CD4-positive, alpha-beta T cell (primary cell): Measurements from ENCODE around the gene MAGI1. TPM values are rescaled to one million over a fixed set of nuclear protein-coding genes. Genes with fewer than 3 reads are reported as not detected.

Source experiments
- ATAC-seq: fragments of 200-7000 bp; cut with Tn5 transposase; one replicate; pipeline ENCODE4 v1.10.0; 2022; ENCODE audit warnings: mild to moderate bottlenecking; ENCODE audit not compliant: poor library complexity
- CTCF ChIA-PET: fragments of 350-600 bp; sonication (Branson Sonifier 250); formaldehyde crosslinking; loops from one replicate; lab custom pipeline; 2021; ENCODE audit warnings: antibody characterized with exemption, inconsistent platforms; lab: Charles Lee
- POLR2A ChIA-PET: fragments of 350-600 bp; sonication (Branson Sonifier 250); formaldehyde crosslinking; loops from one replicate; lab custom pipeline; 2021; ENCODE audit warnings: antibody characterized with exemption, inconsistent platforms; lab: Charles Lee
- DNase-seq, 14 experiments: peaks; one replicate each; pipeline ENCODE4 v3.0.0-alpha.2; 2013 to 2020; ENCODE audit warnings: mixed read lengths in 2 of 14
- H3K27ac ChIP-seq, 2 donors: one replicate each; pipeline versions ENCODE4 v1.5.1 to v1.7.0; 2013; ENCODE audit warnings: low read length in 2 of 2, low read depth in 1 of 2, mild to moderate bottlenecking in 1 of 2
- H3K27me3 ChIP-seq, 2 experiments: 1 replicate in 1 of 2; 2 replicates in 1 of 2; pipeline versions ENCODE4 v1.6.1 to v1.7.0; 2013; ENCODE audit warnings: low read length in 2 of 2, control low read depth in 1 of 2, mild to moderate bottlenecking in 1 of 2, moderate library complexity in 1 of 2; ENCODE audit not compliant: insufficient read depth in 2 of 2, control insufficient read depth in 1 of 2
- H3K36me3 ChIP-seq: one replicate; pipeline ENCODE4 v1.6.1; 2013; ENCODE audit warnings: low read length, control low read depth; ENCODE audit not compliant: insufficient read depth
- H3K4me1 ChIP-seq: one replicate; pipeline ENCODE4 v1.6.1; 2013; ENCODE audit warnings: low read length, control low read depth; ENCODE audit not compliant: insufficient read depth
- H3K4me3 ChIP-seq: one replicate; pipeline ENCODE4 v1.5.1; 2013; ENCODE audit warnings: mild to moderate bottlenecking, low read length, moderate library complexity
- H3K9me3 ChIP-seq, 2 experiments: 1 replicate in 1 of 2; 2 replicates in 1 of 2; pipeline versions ENCODE4 v1.6.1 to v1.7.0; 2013; ENCODE audit warnings: low read length in 2 of 2, mild to moderate bottlenecking in 2 of 2, control low read depth in 1 of 2, moderate library complexity in 1 of 2; ENCODE audit not compliant: control insufficient read depth in 1 of 2, insufficient read depth in 1 of 2
- H3K27ac Mint-ChIP-seq: one replicate; pipeline ENCODE4 v1.8.0; 2020; ENCODE audit warnings: mixed read lengths
- H3K27me3 Mint-ChIP-seq: one replicate; pipeline ENCODE4 v1.8.0; 2021; ENCODE audit warnings: mixed read lengths
- H3K36me3 Mint-ChIP-seq: one replicate; pipeline ENCODE4 v1.8.0; 2021; ENCODE audit warnings: low read depth, mixed read lengths
- H3K4me1 Mint-ChIP-seq: one replicate; pipeline ENCODE4 v1.8.0; 2021; ENCODE audit warnings: low read depth, mixed read lengths
- H3K4me3 Mint-ChIP-seq: one replicate; pipeline ENCODE4 v1.8.0; 2020; ENCODE audit warnings: mild to moderate bottlenecking, mixed read lengths
- H3K9me3 Mint-ChIP-seq: one replicate; pipeline ENCODE4 v1.8.0; 2020; ENCODE audit warnings: mixed read lengths
- intact Hi-C, 2 experiments: fragments of 100-400 bp; cut with DNase I in 1 of 2; cut with micrococcal nuclease in 1 of 2; formaldehyde crosslinking; loops; one replicate each; pipeline versions ENCODE4 v1.15.1 to v1.9.0; 2023 to 2025; cut with DNase I, micrococcal nuclease
- total RNA-seq, 174 experiments: library from RNA in 2 of 174; stranded (reverse) in 2 of 174; gene quantifications; one replicate each; pipeline ENCODE4 v1.2.3 and lab custom pipeline; 2021 to 2026
- TF ChIP-seq, protein P1 (sequence below): fragments of 200-600 bp; IDR thresholded peaks from one replicate; pipeline ENCODE4 v1.8.0; 2022; ENCODE audit warnings: antibody characterized with exemption, mild to moderate bottlenecking

MAGI1 gene
- total RNA-seq, 2 experiments from 2014 or later, result not detected

DNA sequence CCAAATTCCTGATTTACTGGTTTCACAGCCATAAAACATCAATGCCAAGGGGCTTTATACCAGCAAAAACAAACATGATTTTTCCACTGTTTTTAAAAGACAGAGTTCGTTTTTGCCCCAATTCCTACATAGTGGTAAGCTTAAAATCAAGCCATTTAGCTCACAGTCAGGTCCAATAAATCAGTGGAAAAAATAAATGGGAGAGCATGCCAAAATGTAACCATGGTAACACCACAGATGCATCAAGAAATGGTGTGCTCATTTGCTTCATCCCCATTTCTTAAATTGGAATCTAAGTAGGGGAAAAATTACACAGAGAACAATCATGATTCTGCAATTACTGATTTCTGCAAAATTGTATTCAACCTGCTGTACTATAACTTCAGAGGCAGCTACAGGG, 418.8 kb downstream of the MAGI1 start:
- TF ChIP-seq, protein P1, sequence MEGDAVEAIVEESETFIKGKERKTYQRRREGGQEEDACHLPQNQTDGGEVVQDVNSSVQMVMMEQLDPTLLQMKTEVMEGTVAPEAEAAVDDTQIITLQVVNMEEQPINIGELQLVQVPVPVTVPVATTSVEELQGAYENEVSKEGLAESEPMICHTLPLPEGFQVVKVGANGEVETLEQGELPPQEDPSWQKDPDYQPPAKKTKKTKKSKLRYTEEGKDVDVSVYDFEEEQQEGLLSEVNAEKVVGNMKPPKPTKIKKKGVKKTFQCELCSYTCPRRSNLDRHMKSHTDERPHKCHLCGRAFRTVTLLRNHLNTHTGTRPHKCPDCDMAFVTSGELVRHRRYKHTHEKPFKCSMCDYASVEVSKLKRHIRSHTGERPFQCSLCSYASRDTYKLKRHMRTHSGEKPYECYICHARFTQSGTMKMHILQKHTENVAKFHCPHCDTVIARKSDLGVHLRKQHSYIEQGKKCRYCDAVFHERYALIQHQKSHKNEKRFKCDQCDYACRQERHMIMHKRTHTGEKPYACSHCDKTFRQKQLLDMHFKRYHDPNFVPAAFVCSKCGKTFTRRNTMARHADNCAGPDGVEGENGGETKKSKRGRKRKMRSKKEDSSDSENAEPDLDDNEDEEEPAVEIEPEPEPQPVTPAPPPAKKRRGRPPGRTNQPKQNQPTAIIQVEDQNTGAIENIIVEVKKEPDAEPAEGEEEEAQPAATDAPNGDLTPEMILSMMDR, result no peak
- H3K27me3 Mint-ChIP-seq, result no peaks in the 10 kb centered on the region

DNA sequence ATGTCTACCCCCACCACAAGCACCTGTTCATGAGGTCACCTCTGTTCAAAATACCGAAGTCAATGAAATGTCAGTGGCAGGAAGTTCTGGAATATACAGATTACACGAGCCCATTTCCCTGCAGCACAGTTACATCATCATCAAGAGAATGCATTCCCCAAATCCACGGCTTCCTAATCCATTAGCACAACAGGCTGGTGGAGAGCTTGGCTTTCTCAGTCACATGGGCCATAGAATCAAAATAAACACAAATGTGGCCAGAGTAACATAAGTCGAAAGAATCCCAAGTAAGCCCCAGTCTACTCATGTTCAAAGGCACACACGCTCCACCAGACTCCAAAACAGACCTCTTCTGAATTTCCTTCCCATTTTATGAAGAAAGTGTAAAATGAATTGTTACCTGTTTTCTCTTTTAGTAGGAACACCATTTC, 419.3 kb downstream of the MAGI1 start:
- CTCF ChIA-PET, result no interaction called here
- no peak overlapping the region for H3K27ac ChIP-seq
- peaks cover 4% of the 10 kb centered on the region for H3K9me3 Mint-ChIP-seq
- H3K9me3 ChIP-seq, result peaks cover 0 to 4% of the 10 kb centered on the region in 2 experiments
- no peak for ATAC-seq
- H3K4me1 Mint-ChIP-seq, result no peaks in the 10 kb centered on the region
- H3K4me1 ChIP-seq, result no peaks in the 10 kb centered on the region
- no peak overlapping the region for H3K4me3 Mint-ChIP-seq
- no peaks in the 10 kb centered on the region for H3K36me3 Mint-ChIP-seq
- H3K27ac Mint-ChIP-seq, result no peak overlapping the region
- no peaks in the 10 kb centered on the region for H3K36me3 ChIP-seq
- TF ChIP-seq, protein P1, result no peak
- H3K27me3 Mint-ChIP-seq, result no peaks in the 10 kb centered on the region
- H3K27me3 ChIP-seq, result no peaks in the 10 kb centered on the region
- POLR2A ChIA-PET, result no interaction called here
- intact Hi-C loops, result no loop called here
- H3K4me3 ChIP-seq, result no peak overlapping the region
- no peak for DNase-seq

More for the DNA sequence above, 418.8 kb downstream of the MAGI1 start:
- intact Hi-C loops, result no loop called here
- Mint-ChIP-seq H3K4me1 (no peaks in the 10 kb centered on the region), H3K27ac (no peak overlapping the region), H3K9me3 (peaks cover 4% of the 10 kb centered on the region), H3K36me3 (no peaks in the 10 kb centered on the region), H3K4me3 (no peak overlapping the region)
- no peak for ATAC-seq
- ChIA-PET CTCF (no interaction called here), POLR2A (no interaction called here)
- Histone ChIP-seq H3K36me3 (no peaks in the 10 kb centered on the region), H3K27ac (no peak overlapping the region), H3K27me3 (no peaks in the 10 kb centered on the region), H3K4me1 (no peaks in the 10 kb centered on the region), H3K4me3 (no peak overlapping the region), H3K9me3 (peaks cover 0 to 4% of the 10 kb centered on the region in 2 experiments)
- DNase-seq, result no peak

DNA sequence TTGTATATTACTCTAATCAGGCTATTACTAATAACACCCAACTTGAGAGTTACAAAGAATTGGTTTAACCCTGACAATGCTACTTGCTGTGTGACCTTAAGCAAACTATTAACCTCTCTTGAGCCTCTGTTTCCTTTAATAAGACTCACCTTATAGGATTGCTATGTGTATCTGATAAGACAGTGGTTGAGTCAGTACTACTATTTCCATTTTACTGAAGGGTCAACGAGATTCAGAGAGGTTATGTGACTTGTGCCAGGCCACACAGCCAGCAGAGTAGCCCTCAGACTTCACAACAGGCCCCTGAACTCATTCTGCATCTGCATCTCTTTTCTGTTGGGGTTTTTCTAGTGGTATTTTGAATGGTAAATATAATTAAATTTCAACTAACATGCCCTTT, 420.1 kb downstream of the MAGI1 start:
- ATAC-seq (no peak), DNase-seq (no peak)
- intact Hi-C loops, result no loop called here
- Mint-ChIP-seq H3K36me3 (no peaks in the 10 kb centered on the region), H3K27ac (no peak overlapping the region), H3K4me1 (no peaks in the 10 kb centered on the region), H3K27me3 (no peaks in the 10 kb centered on the region), H3K4me3 (no peak overlapping the region), H3K9me3 (peaks cover 4% of the 10 kb centered on the region)
- Histone ChIP-seq H3K27me3 (no peaks in the 10 kb centered on the region), H3K27ac (no peak overlapping the region), H3K4me3 (no peak overlapping the region), H3K9me3 (peaks cover 0 to 4% of the 10 kb centered on the region in 2 experiments), H3K36me3 (no peaks in the 10 kb centered on the region), H3K4me1 (no peaks in the 10 kb centered on the region)
- ChIA-PET CTCF (no interaction called here), POLR2A (no interaction called here)
- TF ChIP-seq, protein P1, result no peak
